Uterus (tissue), 4 donors: ENCODE measurements around the gene GNG7. TPM values are rescaled to one million over a fixed set of nuclear protein-coding genes. Genes with fewer than 3 reads are reported as not detected.
"Not testable (repeated sequence)": the region's sequence is repeated elsewhere in the genome, so short reads cannot be mapped to it uniquely, and the experiment has no call there.

Source experiments
- DNase-seq, 2 donors: peaks; one replicate each; pipeline ENCODE4 v3.0.0-alpha.2; 2019 to 2020
- H3K27ac ChIP-seq, 2 donors: fragments of 200-600 bp; sonication (generic); 1 replicate in 1 of 2; 2 replicates in 1 of 2; pipeline ENCODE4 v1.5.1; 2016 to 2018
- H3K27me3 ChIP-seq, 2 donors: fragments of 200-600 bp; sonication (generic); one replicate each; pipeline ENCODE4 v1.5.1; 2018 to 2019; ENCODE audit warnings: control low read depth in 1 of 2
- H3K36me3 ChIP-seq, 2 donors: fragments of 200-600 bp; sonication (generic); one replicate each; pipeline ENCODE4 v1.5.1; 2019; ENCODE audit warnings: control low read depth in 1 of 2
- H3K4me1 ChIP-seq, 2 donors: fragments of 200-600 bp; sonication (generic); one replicate each; pipeline ENCODE4 v1.5.1; 2018 to 2019; ENCODE audit warnings: control low read depth in 1 of 2
- H3K4me3 ChIP-seq, 2 donors: fragments of 200-600 bp; sonication (generic); 1 replicate in 1 of 2; 2 replicates in 1 of 2; pipeline ENCODE4 v1.5.1; 2018 to 2019; ENCODE audit warnings: mild to moderate bottlenecking in 1 of 2
- H3K9me3 ChIP-seq, 2 donors: fragments of 200-600 bp; sonication (generic); one replicate each; pipeline ENCODE4 v1.5.1; 2019; ENCODE audit warnings: control low read depth in 1 of 2
- CTCF ChIP-seq, 4 experiments: fragments of 200-600 bp in 2 of 4; fragments of 450-650 bp in 2 of 4; sonication (generic) in 2 of 4; IDR thresholded peaks; one replicate each; pipeline ENCODE4 v1.5.1; 2016 to 2019; ENCODE audit warnings: antibody characterized with exemption in 4 of 4, mild to moderate bottlenecking in 2 of 4, moderate library complexity in 1 of 4
- POLR2A ChIP-seq, 2 donors: fragments of 450-650 bp; IDR thresholded peaks; one replicate each; pipeline ENCODE4 v1.6.1; 2016; ENCODE audit warnings: antibody characterized with exemption in 2 of 2, mild to moderate bottlenecking in 1 of 2, moderate library complexity in 1 of 2
- intact Hi-C: fragments of 100-400 bp; cut with DNase I; formaldehyde crosslinking; loops from one replicate; pipeline ENCODE4 v1.15.1; 2023; ENCODE audit warnings: low total_unique reads
- total RNA-seq, 4 donors: library from RNA; depleted of rRNA in 3 of 4; stranded (reverse); fragments of >200 nt in 3 of 4; gene quantifications; one replicate each; pipeline versions ENCODE4 v1.1.0 to v1.2.4, GENCODE V29; 2014 to 2023
- donor health status: DM: yes; HTN: yes; CAD: no.

GNG7 gene
- total RNA-seq, 4 donors from 2014 or later: 0.88 to 11.1 (median 3.2) TPM

GRCh38 chr19:2656533-2656932 is 46.0 kb downstream of the GNG7 start:
- H3K9me3 ChIP-seq: no peaks in the 10 kb centered on the region
- DNase-seq: no peak
- no peak overlapping the region for H3K27ac ChIP-seq
- TF ChIP-seq CTCF (IDR thresholded peaks at IDR 0.05) (no peak), POLR2A (IDR thresholded peaks at IDR 0.05) (no peak)
- no peak overlapping the region for H3K4me3 ChIP-seq
- H3K4me1 ChIP-seq: no peaks in the 10 kb centered on the region
- no peaks in the 10 kb centered on the region for H3K27me3 ChIP-seq
- no peaks in the 10 kb centered on the region for H3K36me3 ChIP-seq
- intact Hi-C loops: no loop called here

DNA sequence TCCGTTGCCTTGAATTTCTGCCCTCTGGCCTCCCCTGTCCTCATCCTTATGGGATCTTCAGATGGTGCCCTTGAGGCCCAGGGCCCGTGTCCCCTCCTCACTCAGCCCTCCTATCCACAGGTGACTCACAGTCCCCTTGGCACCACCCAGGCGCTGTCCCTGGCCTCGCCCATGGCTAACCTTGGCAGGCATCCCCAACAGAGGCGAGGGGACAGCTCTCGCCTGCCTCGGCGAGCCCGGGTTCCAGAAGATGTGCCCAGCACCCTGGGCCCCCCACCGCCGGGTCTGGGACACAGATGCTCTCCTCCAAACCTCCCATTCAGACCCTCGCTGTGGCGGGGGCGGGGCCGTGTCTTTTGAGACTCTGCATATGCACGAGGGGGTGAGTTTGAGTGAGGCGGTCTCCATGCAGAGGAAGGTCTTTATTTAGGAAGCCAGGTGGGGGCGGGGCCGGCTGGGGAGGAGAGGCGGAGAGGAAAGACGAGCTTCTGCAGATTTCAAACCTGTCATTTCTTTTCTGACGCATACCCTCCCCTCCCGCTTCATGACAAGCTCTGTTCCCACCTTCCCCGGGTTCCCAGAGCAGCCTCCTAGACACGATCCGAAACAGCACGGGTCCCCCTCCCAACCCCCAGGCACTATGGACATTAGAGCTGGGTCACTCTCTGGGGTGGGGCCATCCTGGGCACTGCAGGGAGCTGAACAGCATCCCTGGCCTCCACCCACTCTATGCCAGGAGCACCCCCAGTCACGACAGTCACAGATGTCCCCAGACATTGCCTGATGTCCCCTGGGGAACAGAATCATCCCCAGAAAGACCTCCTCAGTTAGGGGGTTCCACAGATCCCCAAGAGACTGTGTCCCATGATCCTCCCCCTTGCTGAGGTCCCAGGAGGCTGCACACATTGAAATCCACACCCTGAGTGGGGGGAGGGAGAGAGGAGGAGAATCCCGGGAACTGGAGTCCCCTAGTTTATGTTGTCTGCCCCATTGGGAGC is 48.5 kb downstream of the GNG7 start:
- Histone ChIP-seq H3K27me3 (no peaks in the 10 kb centered on the region), H3K4me3 (no peak overlapping the region), H3K4me1 (no peaks in the 10 kb centered on the region), H3K36me3 (no peaks in the 10 kb centered on the region), H3K27ac (no peak overlapping the region), H3K9me3 (no peaks in the 10 kb centered on the region)
- DNase-seq: no peak
- intact Hi-C loops: no loop called here
- TF ChIP-seq CTCF (IDR thresholded peaks at IDR 0.05): no peak
- TF ChIP-seq POLR2A (IDR thresholded peaks at IDR 0.05): no peak

GRCh38 chr19:2653218-2653617 is 49.3 kb downstream of the GNG7 start:
- no peak overlapping the region for H3K27ac ChIP-seq
- intact Hi-C loops: no loop called here
- no peaks in the 10 kb centered on the region for H3K4me1 ChIP-seq

DNA sequence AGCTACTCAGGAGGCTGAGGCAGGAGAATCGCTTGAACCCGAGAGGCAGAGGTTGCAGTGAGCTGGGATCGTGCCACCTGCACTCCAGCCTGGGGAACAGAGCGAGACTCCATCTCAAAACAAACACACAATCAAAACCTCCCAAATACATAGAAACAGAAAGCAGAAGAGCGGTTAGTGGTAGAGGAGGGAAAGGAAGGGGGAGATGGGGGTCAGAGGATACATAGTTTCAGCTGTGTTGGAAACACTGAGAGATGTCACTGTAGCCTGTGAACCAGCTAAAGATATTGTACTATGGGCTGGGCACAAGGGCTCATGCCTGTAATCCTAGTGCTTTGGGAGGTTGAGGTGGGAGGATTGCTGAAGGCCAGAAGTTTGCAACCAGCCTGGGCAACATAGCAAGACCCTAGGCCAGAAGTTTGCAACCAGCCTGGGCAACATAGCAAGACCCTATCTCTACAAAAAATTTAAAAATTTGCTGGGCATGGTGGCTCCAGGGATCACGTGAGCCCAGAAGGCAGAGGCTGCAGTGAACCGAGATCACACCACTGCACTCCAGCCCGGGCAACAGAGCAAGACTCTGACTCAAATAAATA is 49.9 kb downstream of the GNG7 start:
- no peaks in the 10 kb centered on the region for H3K9me3 ChIP-seq
- intact Hi-C loops: no loop called here
- DNase-seq: no peak
- no peaks in the 10 kb centered on the region for H3K4me1 ChIP-seq
- no peaks in the 10 kb centered on the region for H3K36me3 ChIP-seq
- no peaks in the 10 kb centered on the region for H3K27me3 ChIP-seq
- H3K27ac ChIP-seq: no peak overlapping the region
- no peak overlapping the region for H3K4me3 ChIP-seq
- TF ChIP-seq CTCF (IDR thresholded peaks at IDR 0.05): no peak
- no peak for TF ChIP-seq POLR2A (IDR thresholded peaks at IDR 0.05)

More at GRCh38 chr19:2653218-2653617, 49.3 kb downstream of the GNG7 start:
- H3K9me3 ChIP-seq: no peaks in the 10 kb centered on the region
- H3K27me3 ChIP-seq: no peaks in the 10 kb centered on the region
- DNase-seq: no peak
- TF ChIP-seq POLR2A (IDR thresholded peaks at IDR 0.05) (no peak), CTCF (IDR thresholded peaks at IDR 0.05) (no peak)
- H3K36me3 ChIP-seq: no peaks in the 10 kb centered on the region
- H3K4me3 ChIP-seq: no peak overlapping the region

- DNase-seq, H3K27ac ChIP-seq, H3K9me3 ChIP-seq, H3K4me3 ChIP-seq, H3K27me3 ChIP-seq, intact Hi-C loops, H3K4me1 ChIP-seq, H3K36me3 ChIP-seq: not testable (repeated sequence)
Observed at GRCh38 chr19:2651002-2651733, 51.3 kb downstream of the GNG7 start.
